ENCODE results near the gene SERPINE1. TPM values are rescaled to one million over a fixed set of nuclear protein-coding genes. Genes with fewer than 3 reads are reported as not detected.
A peak's percentile ranks its signal among the peaks of the same experiment; 100 is the strongest.

SERPINE1 gene
- total RNA-seq: 237 and 278 TPM in 2 replicates

- no peaks in the 10 kb centered on the region for H3K9me3 ChIP-seq (ENCODE audit: low read depth, low read length)
- H3K27me3 ChIP-seq (ENCODE audit: insufficient read depth, low read length): no peaks in the 10 kb centered on the region
- H4K20me1 ChIP-seq (ENCODE audit: insufficient read depth, low read length): peaks cover 27% of the 10 kb centered on the region
- H3K4me2 ChIP-seq (ENCODE audit: insufficient read depth, low read length): peak within 1 kb of the TSS; percentile 98
- peaks cover 57% of the 10 kb centered on the region for H3K4me1 ChIP-seq (ENCODE audit: insufficient read depth, low read length)
- H3K79me2 ChIP-seq (ENCODE audit: insufficient read depth, low read length): peaks cover 27% of the 10 kb centered on the region
- peak; percentile 95 for DNase-seq (ENCODE audit: insufficient read length, low spot score, missing footprints)
- H3K36me3 ChIP-seq (ENCODE audit: insufficient read depth, low read length): peaks cover 37% of the 10 kb centered on the region
- H3K27ac ChIP-seq (ENCODE audit: low read depth, low read length): peak within 1 kb of the TSS; percentile 98
- TF ChIP-seq CTCF (IDR thresholded peaks at IDR 0.05; ENCODE audit: extremely low read depth, low read depth, low read length): peak; percentile 38
- H2AFZ ChIP-seq (ENCODE audit: low read length): no peak within 1 kb of the TSS
- peak within 1 kb of the TSS; percentile 82 for H3K4me3 ChIP-seq (ENCODE audit: insufficient read depth, low read length)
Observed at GRCh38 chr7:101126651-101127459, at the start of gene SERPINE1. SERPINE1 (plus strand) TSS chr7:101127104; CDS start chr7:101128394, 1,290 bp downstream.

GRCh38 chr7:101077303-101078086, 49.4 kb upstream of the SERPINE1 start:
- Histone ChIP-seq H3K79me2 (ENCODE audit: insufficient read depth, low read length) (no peaks in the 10 kb centered on the region), H3K9me3 (ENCODE audit: low read depth, low read length) (no peaks in the 10 kb centered on the region), H3K4me3 (ENCODE audit: insufficient read depth, low read length) (no peak overlapping the region), H3K27ac (ENCODE audit: low read depth, low read length) (no peak overlapping the region), H4K20me1 (ENCODE audit: insufficient read depth, low read length) (no peaks in the 10 kb centered on the region), H3K27me3 (ENCODE audit: insufficient read depth, low read length) (peaks cover 1% of the 10 kb centered on the region), H3K4me2 (ENCODE audit: insufficient read depth, low read length) (no peak overlapping the region), H3K36me3 (ENCODE audit: insufficient read depth, low read length) (no peaks in the 10 kb centered on the region), H3K4me1 (ENCODE audit: insufficient read depth, low read length) (no peaks in the 10 kb centered on the region), H2AFZ (ENCODE audit: low read length) (no peak overlapping the region)
- peak; percentile 94 for DNase-seq (ENCODE audit: insufficient read length, low spot score, missing footprints)
- TF ChIP-seq CTCF (IDR thresholded peaks at IDR 0.05; ENCODE audit: extremely low read depth, low read depth, low read length): peak; percentile 95

- H3K79me2 ChIP-seq (ENCODE audit: insufficient read depth, low read length): peaks cover 10% of the 10 kb centered on the region
- TF ChIP-seq CTCF (IDR thresholded peaks at IDR 0.05; ENCODE audit: extremely low read depth, low read depth, low read length): no peak
- no peaks in the 10 kb centered on the region for H3K9me3 ChIP-seq (ENCODE audit: low read depth, low read length)
- no peaks in the 10 kb centered on the region for H3K36me3 ChIP-seq (ENCODE audit: insufficient read depth, low read length)
- H3K27me3 ChIP-seq (ENCODE audit: insufficient read depth, low read length): no peaks in the 10 kb centered on the region
- H3K27ac ChIP-seq (ENCODE audit: low read depth, low read length): no peak overlapping the region
- H2AFZ ChIP-seq (ENCODE audit: low read length): no peak overlapping the region
- no peak overlapping the region for H3K4me2 ChIP-seq (ENCODE audit: insufficient read depth, low read length)
- H4K20me1 ChIP-seq (ENCODE audit: insufficient read depth, low read length): no peaks in the 10 kb centered on the region
- H3K4me3 ChIP-seq (ENCODE audit: insufficient read depth, low read length): no peak overlapping the region
- H3K4me1 ChIP-seq (ENCODE audit: insufficient read depth, low read length): peaks cover 9% of the 10 kb centered on the region
- no peak for DNase-seq (ENCODE audit: insufficient read length, low spot score, missing footprints)
Observed at GRCh38 chr7:101081432-101081831, 45.5 kb upstream of the SERPINE1 start.

GRCh38 chr7:101084865-101085161, 42.1 kb upstream of the SERPINE1 start:
- H3K27me3 ChIP-seq (ENCODE audit: insufficient read depth, low read length): no peaks in the 10 kb centered on the region
- H4K20me1 ChIP-seq (ENCODE audit: insufficient read depth, low read length): no peaks in the 10 kb centered on the region

More at GRCh38 chr7:101084865-101085161, 42.1 kb upstream of the SERPINE1 start:
- peaks cover 44% of the 10 kb centered on the region for H3K79me2 ChIP-seq (ENCODE audit: insufficient read depth, low read length)
- H3K27ac ChIP-seq (ENCODE audit: low read depth, low read length): peak overlapping the region; percentile 91
- H3K4me2 ChIP-seq (ENCODE audit: insufficient read depth, low read length): peak overlapping the region; percentile 93
- no peak for TF ChIP-seq CTCF (IDR thresholded peaks at IDR 0.05; ENCODE audit: extremely low read depth, low read depth, low read length)
- no peaks in the 10 kb centered on the region for H3K9me3 ChIP-seq (ENCODE audit: low read depth, low read length)
- peaks cover 31% of the 10 kb centered on the region for H3K36me3 ChIP-seq (ENCODE audit: insufficient read depth, low read length)
- H3K4me1 ChIP-seq (ENCODE audit: insufficient read depth, low read length): peaks cover 9% of the 10 kb centered on the region
- peak overlapping the region; percentile 97 for H3K4me3 ChIP-seq (ENCODE audit: insufficient read depth, low read length)
- no peak for DNase-seq (ENCODE audit: insufficient read length, low spot score, missing footprints)
- peak overlapping the region; percentile 94 for H2AFZ ChIP-seq (ENCODE audit: low read length)
